HEK293 (cell line): Measurements from ENCODE around the gene ERF.

Experiments used
- CTCF ChIP-seq: fragments of 450-650 bp; formaldehyde crosslinking; IDR thresholded peaks from 2 replicates; pipeline ENCODE4 v1.5.1; 2016; ENCODE audit warnings: missing biosample characterization, missing genetic modification characterization
- KLF8 ChIP-seq: fragments of 450-650 bp; formaldehyde crosslinking; IDR thresholded peaks from 2 replicates; pipeline ENCODE4 v1.5.1; 2016; ENCODE audit warnings: missing biosample characterization, missing genetic modification characterization
- SP3 ChIP-seq: fragments of 450-650 bp; formaldehyde crosslinking; IDR thresholded peaks from 2 replicates; pipeline ENCODE4 v1.5.1; 2016; ENCODE audit warnings: missing biosample characterization, missing genetic modification characterization
- WT1 ChIP-seq: fragments of 450-650 bp; formaldehyde crosslinking; IDR thresholded peaks from 2 replicates; pipeline ENCODE4 v1.5.1; 2016; ENCODE audit warnings: missing biosample characterization, missing genetic modification characterization
- YY1 ChIP-seq: fragments of 450-650 bp; formaldehyde crosslinking; IDR thresholded peaks from 2 replicates; pipeline ENCODE4 v1.5.1; 2018; ENCODE audit warnings: missing biosample characterization, missing genetic modification characterization
- ZBTB11 ChIP-seq: fragments of 450-650 bp; formaldehyde crosslinking; conservative IDR thresholded peaks from 2 replicates; pipeline ENCODE4 v1.5.1; 2016; ENCODE audit warnings: low read depth, missing biosample characterization, missing genetic modification characterization
- ZBTB6 ChIP-seq: fragments of 450-650 bp; formaldehyde crosslinking; IDR thresholded peaks from 2 replicates; pipeline ENCODE4 v1.5.1; 2017; ENCODE audit warnings: missing biosample characterization, missing genetic modification characterization
- ZBTB7A ChIP-seq: fragments of 450-650 bp; formaldehyde crosslinking; IDR thresholded peaks from 2 replicates; pipeline ENCODE4 v1.5.1; 2016; ENCODE audit warnings: low read depth, missing biosample characterization, missing genetic modification characterization
- ZIC2 ChIP-seq: fragments of 450-650 bp; formaldehyde crosslinking; IDR thresholded peaks from 2 replicates; pipeline ENCODE4 v1.5.1; 2016; ENCODE audit warnings: missing biosample characterization, missing genetic modification characterization
- ZNF114 ChIP-seq: fragments of 450-650 bp; formaldehyde crosslinking; IDR thresholded peaks from 2 replicates; pipeline ENCODE4 v1.5.0; 2017; ENCODE audit warnings: missing biosample characterization, missing genetic modification characterization
- ZNF133 ChIP-seq: fragments of 450-650 bp; formaldehyde crosslinking; IDR thresholded peaks from 2 replicates; pipeline ENCODE4 v1.5.1; 2016; ENCODE audit warnings: missing biosample characterization, missing genetic modification characterization
- ZNF280C ChIP-seq: fragments of 450-650 bp; formaldehyde crosslinking; IDR thresholded peaks from 2 replicates; pipeline ENCODE4 v1.5.1; 2016; ENCODE audit warnings: missing biosample characterization, missing genetic modification characterization
- ZNF391 ChIP-seq: fragments of 450-650 bp; formaldehyde crosslinking; IDR thresholded peaks from 2 replicates; pipeline ENCODE4 v1.5.1; 2016; ENCODE audit warnings: low read depth, missing biosample characterization, missing genetic modification characterization, borderline replicate concordance
- ZNF398 ChIP-seq: fragments of 450-650 bp; formaldehyde crosslinking; IDR thresholded peaks from 2 replicates; pipeline ENCODE4 v1.5.1; 2017; ENCODE audit warnings: missing biosample characterization, missing genetic modification characterization
- ZNF416 ChIP-seq: fragments of 450-650 bp; formaldehyde crosslinking; IDR thresholded peaks from 2 replicates; pipeline ENCODE4 v1.5.1; 2016; ENCODE audit warnings: missing biosample characterization, missing genetic modification characterization
- ZNF501 ChIP-seq: fragments of 450-650 bp; formaldehyde crosslinking; IDR thresholded peaks from 2 replicates; pipeline ENCODE4 v1.5.1; 2016; ENCODE audit warnings: missing biosample characterization, missing genetic modification characterization
- ZNF558 ChIP-seq: fragments of 450-650 bp; formaldehyde crosslinking; IDR thresholded peaks from 2 replicates; pipeline ENCODE4 v1.5.1; 2016; ENCODE audit warnings: missing biosample characterization, missing genetic modification characterization
- ZNF561 ChIP-seq: fragments of 450-650 bp; IDR thresholded peaks from 2 replicates; pipeline ENCODE4 v1.5.1; 2018; ENCODE audit warnings: missing biosample characterization, missing genetic modification characterization, borderline replicate concordance
- ZNF596 ChIP-seq: fragments of 450-650 bp; IDR thresholded peaks from 2 replicates; pipeline ENCODE4 v1.5.0; 2018; ENCODE audit warnings: missing biosample characterization, mild to moderate bottlenecking, missing genetic modification characterization, moderate library complexity
- ZNF645 ChIP-seq: fragments of 450-650 bp; formaldehyde crosslinking; IDR thresholded peaks from 2 replicates; pipeline ENCODE4; 2016; ENCODE audit warnings: missing biosample characterization, missing genetic modification characterization
- ZNF658 ChIP-seq: fragments of 450-650 bp; formaldehyde crosslinking; IDR thresholded peaks from 2 replicates; pipeline ENCODE4; 2016; ENCODE audit warnings: missing biosample characterization, missing genetic modification characterization
- ZNF660 ChIP-seq: fragments of 450-650 bp; IDR thresholded peaks from 2 replicates; pipeline ENCODE4 v1.5.1; 2018; ENCODE audit warnings: missing biosample characterization, mild to moderate bottlenecking, missing genetic modification characterization
- ZNF792 ChIP-seq: fragments of 450-650 bp; formaldehyde crosslinking; IDR thresholded peaks from 2 replicates; pipeline ENCODE4 v1.5.1; 2016; ENCODE audit warnings: missing biosample characterization, missing genetic modification characterization
- ZNF843 ChIP-seq: fragments of 450-650 bp; formaldehyde crosslinking; IDR thresholded peaks from 2 replicates; pipeline ENCODE4 v1.5.1; 2016; ENCODE audit warnings: missing biosample characterization, missing genetic modification characterization
- ZSCAN30 ChIP-seq: fragments of 450-650 bp; IDR thresholded peaks from 2 replicates; pipeline ENCODE4 v1.5.1; 2018; ENCODE audit warnings: missing biosample characterization, mild to moderate bottlenecking, missing genetic modification characterization, moderate library complexity
- ZSCAN4 ChIP-seq: fragments of 450-650 bp; formaldehyde crosslinking; IDR thresholded peaks from 2 replicates; pipeline ENCODE4 v1.5.1; 2017; ENCODE audit warnings: missing biosample characterization, missing genetic modification characterization

The ERF gene

GRCh38 chr19:42279902-42280814, 25.2 kb upstream of the ERF start (continued):
- TF ChIP-seq ZNF280C (tag by site-specific recombination) (no peak), ZNF792 (tag by site-specific recombination) (no peak), ZNF645 (tag by site-specific recombination) (no peak), ZIC2 (peak; percentile 99), ZNF843 (tag by site-specific recombination) (peak; percentile 68), ZNF660 (tag by site-specific recombination) (peak; percentile 27; the same call in 1 of the 2 replicates), ZNF114 (tag by site-specific recombination) (no peak), ZNF391 (tag by site-specific recombination) (peak; percentile 88), ZNF561 (tag by site-specific recombination) (peak; percentile 98), ZNF398 (peak; percentile 98), ZBTB7A (tag by site-specific recombination) (peak; percentile 96; the same call in 1 of the 2 replicates), ZNF596 (peak; percentile 7; the same call in 1 of the 2 replicates), ZNF416 (tag by site-specific recombination) (no peak), ZNF658 (tag by site-specific recombination) (no peak), ZNF133 (tag by site-specific recombination) (no peak), ZBTB6 (tag by site-specific recombination) (peak; percentile 36; the same call in 1 of the 2 replicates), ZSCAN30 (tag by site-specific recombination) (peak; percentile 82), ZSCAN4 (tag by site-specific recombination) (no peak; the same call in 1 of the 2 replicates), YY1 (tag by site-specific recombination) (0 out of 2 replicates have a peak, but pooled peaks have one; percentile 33), SP3 (tag by site-specific recombination) (peak; percentile 92), CTCF (peak; percentile 99), ZBTB11 (tag by site-specific recombination) (peak; percentile 48), KLF8 (peak; percentile 100), ZNF558 (no peak), WT1 (tag by site-specific recombination) (peak; percentile 69), ZNF501 (tag by site-specific recombination) (peak; percentile 87)
